ENCODE measurements around the gene SEC24C.
"Not testable (repeated sequence)": the region's sequence is repeated elsewhere in the genome, so short reads cannot be mapped to it uniquely, and the experiment has no call there.

The SEC24C gene

DNA sequence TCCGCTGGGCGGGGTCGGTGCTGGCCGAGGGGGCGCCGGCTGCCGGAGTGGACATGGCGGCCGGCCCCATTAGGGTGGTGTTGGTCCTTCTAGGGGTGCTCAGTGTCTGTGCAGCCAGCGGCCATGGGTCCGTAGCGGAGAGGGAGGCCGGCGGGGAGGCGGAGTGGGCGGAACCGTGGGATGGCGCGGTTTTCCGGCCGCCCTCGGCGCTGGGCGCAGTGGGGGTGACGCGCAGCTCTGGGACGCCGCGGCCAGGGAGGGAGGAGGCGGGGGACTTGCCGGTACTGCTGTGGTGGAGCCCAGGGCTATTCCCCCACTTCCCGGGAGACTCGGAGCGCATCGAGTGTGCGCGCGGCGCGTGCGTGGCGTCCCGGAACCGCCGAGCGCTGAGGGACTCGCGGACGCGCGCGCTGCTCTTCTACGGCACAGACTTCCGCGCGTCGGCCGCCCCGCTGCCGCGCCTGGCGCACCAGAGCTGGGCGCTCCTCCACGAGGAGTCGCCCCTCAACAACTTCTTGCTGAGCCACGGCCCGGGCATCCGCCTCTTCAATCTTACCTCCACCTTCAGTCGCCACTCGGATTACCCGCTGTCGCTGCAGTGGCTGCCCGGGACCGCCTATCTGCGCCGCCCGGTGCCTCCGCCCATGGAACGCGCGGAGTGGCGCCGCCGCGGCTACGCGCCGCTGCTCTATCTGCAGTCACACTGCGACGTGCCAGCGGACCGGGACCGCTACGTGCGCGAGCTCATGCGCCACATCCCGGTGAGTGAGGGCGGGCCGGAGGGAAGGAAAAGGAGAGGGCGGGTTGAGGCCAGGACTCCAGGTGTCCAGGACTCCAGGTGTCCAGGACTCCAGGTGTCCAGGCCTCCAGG lies 28.3 kb downstream of the SEC24C start:
- DNase-seq = peak; percentile 87 to 89

DNA sequence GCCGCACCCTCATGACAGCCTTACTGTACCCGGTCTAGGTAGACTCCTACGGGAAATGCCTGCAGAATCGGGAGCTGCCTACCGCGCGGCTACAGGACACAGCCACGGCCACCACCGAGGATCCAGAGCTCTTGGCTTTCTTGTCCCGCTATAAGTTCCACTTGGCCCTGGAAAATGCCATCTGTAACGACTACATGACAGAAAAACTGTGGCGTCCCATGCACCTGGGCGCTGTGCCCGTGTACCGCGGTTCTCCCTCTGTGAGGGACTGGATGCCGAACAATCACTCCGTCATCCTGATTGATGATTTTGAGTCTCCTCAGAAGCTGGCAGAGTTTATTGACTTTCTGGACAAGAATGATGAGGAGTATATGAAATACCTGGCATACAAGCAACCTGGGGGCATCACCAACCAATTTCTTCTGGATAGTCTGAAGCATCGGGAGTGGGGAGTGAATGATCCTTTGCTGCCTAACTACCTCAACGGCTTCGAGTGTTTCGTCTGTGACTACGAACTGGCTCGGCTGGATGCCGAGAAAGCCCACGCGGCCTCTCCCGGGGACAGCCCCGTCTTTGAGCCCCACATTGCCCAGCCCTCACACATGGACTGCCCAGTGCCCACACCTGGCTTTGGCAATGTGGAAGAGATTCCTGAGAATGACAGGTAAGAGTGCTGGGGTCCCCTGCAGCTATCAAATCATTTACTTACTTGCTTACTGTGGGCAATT lies 29.1 kb downstream of the SEC24C start:
- no peak for DNase-seq

DNA sequence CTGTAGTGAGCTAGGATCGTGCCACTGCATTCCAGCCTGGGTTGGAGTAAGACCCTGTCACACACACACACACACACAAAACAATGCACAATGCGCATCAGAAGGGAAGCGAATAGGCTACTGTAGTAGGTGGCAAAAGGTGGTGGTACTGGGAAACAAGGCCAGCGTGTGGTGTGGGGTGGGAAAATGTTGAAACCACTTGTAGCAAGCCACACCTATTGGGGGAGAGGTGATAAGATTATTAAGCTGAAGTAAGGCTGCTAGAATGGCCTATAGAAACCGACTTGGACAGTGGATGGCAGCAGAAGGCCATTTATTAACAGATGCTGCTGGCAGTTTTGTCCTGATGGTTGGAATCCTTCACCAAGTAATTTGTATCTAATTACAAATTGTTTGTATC lies 30.5 kb downstream of the SEC24C start:
- DNase-seq = peak; percentile 46 to 58

DNA sequence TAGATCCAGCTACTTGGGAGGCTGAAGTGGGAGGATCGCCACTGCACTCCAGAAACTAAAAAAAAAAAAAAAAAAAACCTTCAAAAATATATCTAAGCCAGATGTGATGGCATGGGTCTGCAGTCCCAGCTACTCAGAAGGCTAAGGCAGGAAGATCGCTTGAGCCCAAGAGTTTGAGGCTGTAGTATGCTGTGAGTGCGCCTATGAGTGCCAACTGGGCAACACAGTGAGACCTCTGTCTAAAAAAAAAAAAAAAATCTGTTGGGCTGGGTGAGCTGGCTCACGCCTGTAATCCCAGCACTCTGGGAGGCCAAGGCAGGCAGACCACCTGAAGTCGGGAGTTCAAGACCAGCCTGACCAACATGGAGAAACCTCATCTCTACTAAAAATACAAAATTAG lies 34.8 kb downstream of the SEC24C start:
- no peak for DNase-seq

DNA sequence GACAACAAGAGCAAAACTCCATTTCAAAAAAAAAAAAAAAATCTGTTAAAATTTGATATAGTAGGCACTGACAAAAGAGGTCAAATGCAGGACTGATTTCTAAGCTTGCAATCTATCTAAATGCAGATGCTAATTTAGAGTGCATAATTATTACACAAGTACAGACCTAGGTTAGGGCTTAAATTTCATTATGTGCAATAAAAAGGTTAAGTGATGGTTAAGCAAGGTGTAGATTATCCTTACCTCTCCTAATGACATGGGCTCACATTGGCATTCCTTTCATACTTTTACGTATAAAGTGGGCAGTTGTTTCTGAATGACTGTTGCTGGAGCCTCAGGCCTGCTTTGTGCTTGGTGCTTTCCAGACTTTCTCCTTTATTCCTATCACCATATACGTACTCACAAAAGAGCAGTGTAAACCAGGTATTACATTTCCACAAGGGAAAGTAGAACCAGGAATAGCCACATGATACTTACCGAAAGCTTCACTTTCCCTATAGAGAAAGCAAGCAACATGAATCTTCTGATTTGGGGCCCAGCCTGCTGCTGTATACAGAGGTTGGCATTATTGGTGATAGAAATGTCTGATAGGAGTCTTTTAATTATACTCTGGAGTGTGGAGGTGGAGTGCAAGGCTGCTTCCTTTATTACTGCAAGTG lies 35.5 kb downstream of the SEC24C start:
- DNase-seq = no peak

DNA sequence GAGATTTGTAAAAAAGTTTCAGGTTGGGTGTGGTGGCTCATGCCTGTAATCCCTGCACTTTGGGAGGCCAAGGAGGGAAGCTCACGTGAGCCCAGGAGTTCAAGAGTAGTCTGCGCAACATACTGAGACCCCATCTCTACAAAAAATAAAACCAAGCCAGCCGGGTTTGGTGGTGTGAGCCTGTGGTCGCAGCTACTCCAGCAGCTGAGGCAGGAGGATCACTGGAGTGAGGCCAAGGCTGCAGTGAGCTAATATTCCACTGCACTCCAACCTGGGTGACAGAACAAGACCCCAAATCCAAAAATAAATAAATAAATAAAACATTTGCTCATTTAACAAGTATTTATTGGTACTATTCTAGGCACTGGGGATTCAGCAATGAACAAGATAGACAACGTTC lies 36.1 kb downstream of the SEC24C start:
- no peak for DNase-seq

DNA sequence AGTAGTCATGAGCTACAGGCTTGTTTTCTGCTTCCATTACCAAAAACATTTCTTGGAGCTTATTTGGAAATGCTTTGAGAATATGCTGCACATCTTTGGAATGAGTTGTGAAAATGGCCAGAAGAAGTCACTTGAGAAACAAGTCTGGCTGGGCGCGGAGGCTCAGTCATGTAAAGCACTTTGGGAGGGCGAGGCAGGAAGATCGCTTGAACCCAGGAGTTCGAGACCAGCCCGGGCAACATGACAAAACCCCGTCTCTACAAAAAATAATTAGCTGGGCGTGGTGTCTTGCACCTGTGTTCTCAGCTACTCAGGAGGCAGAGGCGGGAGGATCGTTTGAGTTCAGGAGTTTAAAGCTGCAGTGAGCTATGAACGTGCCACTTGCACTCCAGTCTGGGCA lies 36.8 kb downstream of the SEC24C start:
- DNase-seq = peak in 1 of 2 donors; percentile 14

DNA sequence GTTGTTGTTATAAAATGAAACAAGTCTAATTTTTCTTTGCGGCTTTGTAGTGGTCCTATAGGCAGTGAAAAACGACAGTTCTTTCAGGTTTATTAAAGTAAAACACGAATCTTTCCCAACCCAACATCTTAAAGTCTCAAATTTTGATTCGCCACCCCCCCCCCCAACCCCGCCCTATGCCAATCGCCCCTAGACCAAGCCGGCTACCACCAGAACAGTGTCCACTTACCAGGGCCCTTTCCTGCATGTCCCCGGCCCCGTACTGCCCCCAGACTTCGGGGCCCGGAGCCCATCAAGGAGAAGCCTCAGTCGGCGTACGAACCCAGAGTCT lies 37.3 kb downstream of the SEC24C start:
- no peak for DNase-seq

- peak; percentile 85 to 89 for DNase-seq
Observed at GRCh38 chr10:73781879-73782748, 37.9 kb downstream of the SEC24C start, which contains the start of gene CHCHD1. TSS of gene CHCHD1 (plus strand) at chr10:73782048. CDS start at chr10:73782076, 28 bp downstream.

DNA sequence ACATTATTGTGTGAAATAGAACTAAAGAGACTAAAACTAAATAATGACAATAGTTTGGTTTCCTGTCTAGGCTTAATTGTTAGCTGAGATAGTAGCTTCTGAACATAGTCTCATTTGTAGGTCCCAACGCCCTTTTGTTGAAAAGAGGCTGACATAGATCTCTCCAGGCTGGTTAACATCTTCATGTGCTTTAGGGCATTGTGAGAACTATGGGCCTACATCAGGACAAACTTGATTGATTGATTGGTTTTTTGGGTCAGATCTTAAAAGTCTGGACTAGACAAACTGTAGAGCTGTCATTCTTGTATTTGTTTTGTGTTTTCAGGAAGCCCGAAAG lies 38.5 kb downstream of the SEC24C start:
- DNase-seq = no peak

- peak; percentile 89 for DNase-seq
Observed at GRCh38 chr10:73785211-73785720, 41.1 kb downstream of the SEC24C start, which contains the start of gene ZSWIM8. TSS of gene ZSWIM8 (plus strand) at chr10:73785606. CDS start at chr10:73785879, 273 bp downstream.

DNA sequence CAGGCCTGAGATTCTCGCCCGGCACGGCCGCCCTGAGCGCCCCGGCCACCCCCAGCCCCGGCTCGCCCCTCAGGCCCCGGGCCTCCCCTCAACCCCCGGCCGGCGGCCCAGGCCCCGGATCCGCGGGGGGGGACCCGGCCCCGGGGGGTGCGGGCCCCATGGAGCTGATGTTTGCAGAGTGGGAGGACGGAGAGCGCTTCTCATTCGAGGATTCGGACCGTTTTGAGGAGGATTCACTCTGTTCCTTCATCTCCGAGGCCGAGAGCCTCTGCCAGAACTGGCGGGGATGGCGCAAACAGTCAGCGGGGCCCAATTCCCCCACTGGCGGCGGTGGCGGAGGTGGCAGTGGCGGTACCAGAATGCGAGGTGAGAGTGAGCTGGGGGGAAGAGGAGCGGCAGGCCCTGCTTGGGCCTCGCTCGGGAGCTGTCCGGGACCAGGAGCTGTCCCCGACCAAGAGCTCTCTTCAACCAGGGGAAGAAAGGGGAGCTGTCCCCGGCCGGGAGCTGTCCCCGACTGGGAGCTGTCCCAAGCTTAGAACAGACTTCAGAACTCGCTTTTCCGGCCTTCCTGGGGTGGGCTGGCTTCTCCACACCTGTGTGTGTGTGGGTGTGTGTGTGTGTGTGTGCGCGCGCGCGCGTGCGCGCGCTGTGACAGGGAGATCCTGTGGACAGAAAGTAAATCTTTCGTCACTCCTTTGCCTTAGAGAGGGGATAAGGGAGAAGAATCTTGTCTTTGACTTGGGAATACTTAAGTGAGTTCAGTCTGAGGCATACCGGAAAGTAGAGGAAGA lies 41.7 kb downstream of the SEC24C start:
- peak; percentile 39 to 58 for DNase-seq

- no peak for DNase-seq
Observed at GRCh38 chr10:73786512-73786885, 42.3 kb downstream of the SEC24C start.

DNA sequence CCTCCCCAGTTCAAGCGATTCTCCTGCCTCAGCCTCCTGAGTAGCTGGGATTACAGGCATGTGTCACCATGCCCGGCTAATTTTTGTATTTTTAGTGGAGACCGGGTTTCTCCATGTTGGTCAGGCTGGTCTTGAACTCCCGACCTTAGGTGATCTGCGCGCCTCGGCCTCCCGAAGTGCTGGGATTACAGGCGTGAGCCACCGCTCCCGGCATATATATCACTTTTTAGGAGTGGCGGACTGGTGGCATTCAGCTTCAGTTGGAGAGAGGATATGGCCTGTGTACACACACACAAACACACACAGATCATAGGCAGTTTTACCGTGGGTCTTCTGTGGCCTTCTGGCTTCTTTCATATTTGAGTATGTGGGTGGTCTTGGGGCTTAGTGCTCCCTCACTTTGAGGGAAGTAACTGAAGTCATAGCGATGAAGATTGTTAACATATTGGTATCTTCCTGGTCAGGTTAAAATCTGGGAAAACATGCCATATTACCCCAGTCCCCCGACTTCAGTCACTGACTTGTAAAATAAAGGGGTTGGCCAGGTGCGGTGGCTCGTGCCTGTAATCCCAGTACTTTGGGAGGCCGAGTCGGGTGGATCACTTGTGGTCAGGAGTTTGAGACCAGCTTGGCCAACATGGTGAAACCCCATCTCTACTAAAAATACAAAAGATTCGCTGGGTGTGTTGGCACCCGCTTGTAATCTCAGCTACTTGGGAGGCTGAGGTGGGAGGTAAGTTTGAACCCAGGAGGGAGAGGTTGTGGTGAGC lies 43.0 kb downstream of the SEC24C start:
- not testable (repeated sequence) for DNase-seq

GRCh38 chr10:73788864-73789658 lies 44.9 kb downstream of the SEC24C start:
- DNase-seq = no peak

DNA sequence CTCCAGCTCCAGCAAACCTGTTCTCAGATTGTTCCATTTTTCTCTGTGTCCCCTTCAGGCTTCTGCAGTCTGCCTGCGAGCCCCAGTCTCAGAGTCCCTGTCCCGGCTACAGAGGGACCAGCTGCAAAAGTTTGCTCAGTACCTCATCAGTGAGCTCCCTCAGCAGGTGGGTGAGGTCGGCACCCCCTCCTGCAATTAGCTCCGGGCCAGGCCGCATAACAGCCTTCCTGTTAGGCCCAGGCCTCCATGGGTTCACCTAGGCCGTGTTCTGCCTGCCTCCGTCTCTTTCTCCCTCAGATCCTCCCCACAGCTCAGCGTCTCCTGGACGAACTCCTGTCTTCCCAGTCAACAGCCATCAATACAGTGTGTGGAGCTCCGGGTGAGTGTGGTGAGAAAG lies 45.5 kb downstream of the SEC24C start:
- no peak for DNase-seq

GRCh38 chr10:73790886-73791625 lies 46.9 kb downstream of the SEC24C start:
- DNase-seq = no peak

DNA sequence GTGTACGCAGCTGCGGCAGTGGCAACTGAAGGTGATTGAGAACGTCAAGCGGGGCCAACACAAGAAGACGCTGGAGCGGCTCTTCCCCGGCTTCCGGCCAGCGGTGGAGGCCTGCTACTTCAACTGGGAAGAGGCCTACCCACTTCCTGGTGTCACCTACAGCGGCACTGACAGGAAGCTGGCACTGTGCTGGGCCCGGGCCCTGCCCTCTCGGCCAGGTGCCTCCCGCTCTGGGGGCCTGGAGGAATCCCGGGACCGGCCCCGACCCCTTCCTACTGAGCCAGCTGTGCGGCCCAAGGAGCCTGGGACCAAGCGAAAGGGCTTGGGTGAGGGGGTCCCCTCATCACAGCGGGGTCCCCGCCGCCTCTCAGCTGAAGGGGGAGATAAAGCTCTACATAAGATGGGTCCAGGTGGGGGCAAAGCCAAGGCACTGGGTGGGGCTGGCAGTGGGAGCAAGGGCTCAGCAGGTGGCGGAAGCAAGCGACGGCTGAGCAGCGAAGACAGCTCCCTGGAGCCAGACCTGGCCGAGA lies 47.8 kb downstream of the SEC24C start:
- no peak for DNase-seq

DNA sequence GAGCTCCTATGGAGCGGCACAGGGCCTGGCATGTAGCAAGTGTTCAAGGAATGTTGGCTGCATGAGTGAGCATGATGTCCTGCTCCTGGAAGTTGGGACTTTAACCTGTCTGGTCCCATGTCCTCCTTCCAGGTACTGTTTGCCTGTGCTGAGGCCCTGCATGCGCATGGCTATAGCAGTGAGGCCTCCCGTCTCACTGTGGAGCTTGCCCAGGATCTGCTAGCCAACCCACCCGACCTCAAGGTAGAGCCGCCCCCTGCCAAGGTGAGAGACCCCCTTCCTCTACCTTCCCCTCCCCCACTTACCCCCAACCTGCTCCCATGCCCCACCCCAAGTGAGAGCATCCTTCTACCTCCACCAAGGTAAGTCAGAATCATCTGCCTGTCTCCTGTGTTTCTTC lies 49.3 kb downstream of the SEC24C start:
- no peak for DNase-seq

Measured in CD4-positive, alpha-beta T cell treated with Interleukin-1 beta for 1 hour (primary cell).